Activated naive CD4-positive, alpha-beta T cell treated with anti-CD3 and anti-CD28 coated beads, Interleukin-2, amount 10 ng/mL, durations not matched to agents 5 hours and 36 hours (primary cell): ENCODE data around the gene PPM1B. TPM values are rescaled to one million over a fixed set of nuclear protein-coding genes. Genes with fewer than 3 reads are reported as not detected.

Experiments
- total RNA-seq, 2 experiments: library from RNA; stranded (reverse); gene quantifications; one replicate each; pipeline ENCODE4 v1.2.3, GENCODE V29; 2021

Gene PPM1B
- total RNA-seq = 10 to 100 TPM; 44.3 to 47.3 TPM

DNA sequence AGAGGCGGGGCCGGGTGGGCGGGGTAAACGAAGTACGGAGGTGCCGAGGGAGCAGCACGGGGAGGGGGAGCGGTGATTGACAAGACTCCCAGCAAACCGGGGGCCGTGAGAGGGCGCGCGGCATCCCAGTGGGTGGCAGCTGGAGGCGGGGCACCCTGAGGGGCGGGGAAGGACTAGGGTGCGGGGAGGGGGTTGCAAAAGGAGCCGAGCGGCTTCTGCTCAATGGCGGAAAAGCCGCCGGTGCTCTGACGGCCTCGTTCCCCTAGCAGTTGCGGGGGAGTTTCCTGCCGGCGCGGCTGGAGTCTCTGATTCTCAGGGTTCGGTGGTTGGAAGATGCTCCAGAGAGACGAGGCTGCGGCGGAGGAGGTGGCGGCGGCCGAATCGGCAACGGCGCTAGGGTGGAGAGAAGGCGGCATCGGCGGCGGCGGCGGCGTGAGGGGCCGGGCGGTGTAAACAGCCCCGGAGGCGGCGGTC lies at the start of gene PPM1B:
Gene PPM1B (plus strand): TSS at position 195 of the 474 bp plus-strand sequence. CDS start 32,325 bp downstream, outside the sequence.

Other genes with a start within 250 kb of the PPM1B start
- 10 to 100 TPM; 71.3 to 73.2 TPM for gene LRPPRC, start 172.9 kb upstream of the PPM1B start, total RNA-seq
- gene SLC3A1, start 106.6 kb downstream of the PPM1B start, total RNA-seq = under 1 TPM in 1 of 2 experiments, not detected in 1; 0.17 TPM
- 10 to 100 TPM; 21.0 to 22.6 TPM for gene PREPL, start 192.6 kb downstream of the PPM1B start, total RNA-seq
- gene CAMKMT, start 193.1 kb downstream of the PPM1B start, total RNA-seq = 10 to 100 TPM; 11.0 TPM